ENCODE results near the gene ZNF618.

DNA sequence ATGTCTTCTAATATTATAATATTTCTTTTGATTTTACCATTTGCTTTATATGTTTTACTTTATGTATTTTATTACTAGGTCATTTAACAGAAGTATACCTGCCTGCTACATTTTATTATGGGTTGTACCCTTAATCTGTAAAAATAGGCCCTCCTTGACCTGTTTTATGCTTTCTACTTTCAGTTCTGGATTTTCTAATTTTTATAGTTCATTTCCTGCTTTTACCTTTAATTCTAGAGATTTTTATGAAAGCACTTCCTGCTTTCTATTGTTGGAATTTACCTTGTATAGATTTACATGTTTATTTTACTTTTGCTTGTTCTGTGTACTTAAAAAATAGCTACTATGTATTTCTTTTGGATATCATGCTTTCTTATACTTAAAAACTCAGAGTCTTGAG, 20.6 kb downstream of the ZNF618 start:
- TF ChIP-seq, protein P1, sequence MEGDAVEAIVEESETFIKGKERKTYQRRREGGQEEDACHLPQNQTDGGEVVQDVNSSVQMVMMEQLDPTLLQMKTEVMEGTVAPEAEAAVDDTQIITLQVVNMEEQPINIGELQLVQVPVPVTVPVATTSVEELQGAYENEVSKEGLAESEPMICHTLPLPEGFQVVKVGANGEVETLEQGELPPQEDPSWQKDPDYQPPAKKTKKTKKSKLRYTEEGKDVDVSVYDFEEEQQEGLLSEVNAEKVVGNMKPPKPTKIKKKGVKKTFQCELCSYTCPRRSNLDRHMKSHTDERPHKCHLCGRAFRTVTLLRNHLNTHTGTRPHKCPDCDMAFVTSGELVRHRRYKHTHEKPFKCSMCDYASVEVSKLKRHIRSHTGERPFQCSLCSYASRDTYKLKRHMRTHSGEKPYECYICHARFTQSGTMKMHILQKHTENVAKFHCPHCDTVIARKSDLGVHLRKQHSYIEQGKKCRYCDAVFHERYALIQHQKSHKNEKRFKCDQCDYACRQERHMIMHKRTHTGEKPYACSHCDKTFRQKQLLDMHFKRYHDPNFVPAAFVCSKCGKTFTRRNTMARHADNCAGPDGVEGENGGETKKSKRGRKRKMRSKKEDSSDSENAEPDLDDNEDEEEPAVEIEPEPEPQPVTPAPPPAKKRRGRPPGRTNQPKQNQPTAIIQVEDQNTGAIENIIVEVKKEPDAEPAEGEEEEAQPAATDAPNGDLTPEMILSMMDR (IDR thresholded peaks at IDR 0.05): no peak
- no peak for TF ChIP-seq POLR2A (IDR thresholded peaks at IDR 0.05)

All from esophagus squamous epithelium (tissue), 4 donors.